GM23248 (cell line): Measurements from ENCODE around the gene UFSP1. TPM values are rescaled to one million over a fixed set of nuclear protein-coding genes. Genes with fewer than 3 reads are reported as not detected.
"Not testable (repeated sequence)": the region's sequence is repeated elsewhere in the genome, so short reads cannot be mapped to it uniquely, and the experiment has no call there.

Experiments
- DNase-seq: peaks from one replicate; pipeline ENCODE4 v3.0.0-alpha.2; 2015
- H2AFZ ChIP-seq: fragments of 200-600 bp; sonication (generic); 2 replicates; pipeline ENCODE4 v1.6.1; 2016; ENCODE audit warnings: antibody characterized with exemption
- H3F3A ChIP-seq: fragments of 200-600 bp; sonication (generic); 2 replicates; pipeline ENCODE4 v1.6.1; 2016; ENCODE audit warnings: mild to moderate bottlenecking, antibody characterized with exemption, mixed run types; ENCODE audit not compliant: insufficient read depth
- H3K27ac ChIP-seq: fragments of 200-600 bp; sonication (generic); 2 replicates; pipeline ENCODE4 v1.5.1; 2016; ENCODE audit warnings: mild to moderate bottlenecking
- H3K27me3 ChIP-seq: fragments of 200-600 bp; sonication (generic); replicated peaks from 2 replicates; pipeline ENCODE4 v1.6.1; 2016; ENCODE audit warnings: mild to moderate bottlenecking; ENCODE audit not compliant: insufficient read depth
- H3K36me3 ChIP-seq: fragments of 200-600 bp; sonication (generic); 2 replicates; pipeline ENCODE4 v1.6.1; 2016; ENCODE audit warnings: low read depth, mild to moderate bottlenecking
- H3K4me1 ChIP-seq: fragments of 200-600 bp; sonication (generic); 2 replicates; pipeline ENCODE4 v1.6.1; 2016; ENCODE audit warnings: mild to moderate bottlenecking; ENCODE audit not compliant: insufficient read depth
- H3K4me2 ChIP-seq: fragments of 200-600 bp; sonication (generic); one replicate; pipeline ENCODE4 v1.6.1; 2016; ENCODE audit warnings: mild to moderate bottlenecking; ENCODE audit not compliant: unreplicated experiment
- H3K4me3 ChIP-seq: fragments of 200-600 bp; sonication (generic); 2 replicates; pipeline ENCODE4 v1.5.1; 2016; ENCODE audit warnings: mild to moderate bottlenecking
- H3K79me2 ChIP-seq: fragments of 200-600 bp; sonication (generic); 2 replicates; pipeline ENCODE4 v1.6.1; 2016; ENCODE audit warnings: mild to moderate bottlenecking; ENCODE audit not compliant: insufficient read depth
- H3K9ac ChIP-seq: fragments of 200-600 bp; sonication (generic); 2 replicates; pipeline ENCODE4 v1.6.1; 2016; ENCODE audit warnings: mild to moderate bottlenecking
- H3K9me2 ChIP-seq: fragments of 200-600 bp; sonication (generic); 2 replicates; pipeline ENCODE4 v1.6.1; 2016; ENCODE audit warnings: mixed run types, mild to moderate bottlenecking, moderate library complexity; ENCODE audit not compliant: insufficient read depth
- H3K9me3 ChIP-seq: fragments of 200-600 bp; sonication (generic); one replicate; pipeline ENCODE4 v1.6.1; 2017; ENCODE audit warnings: low read depth
- H4K20me1 ChIP-seq: fragments of 200-600 bp; sonication (generic); 2 replicates; pipeline ENCODE4 v1.6.0; 2016; ENCODE audit not compliant: insufficient read depth
- EZH2 ChIP-seq: fragments of 200-600 bp; sonication (generic); IDR thresholded peaks from 2 replicates; pipeline ENCODE4 v1.6.1; 2018; ENCODE audit warnings: antibody characterized with exemption, mild to moderate bottlenecking; ENCODE audit not compliant: insufficient read depth, poor library complexity, severe bottlenecking
- EZH2phosphoT487 ChIP-seq: fragments of 200-600 bp; sonication (generic); IDR thresholded peaks from 2 replicates; pipeline ENCODE4 v1.6.1; 2018; ENCODE audit warnings: antibody characterized with exemption, moderate library complexity, mild to moderate bottlenecking, low read depth; ENCODE audit not compliant: insufficient read depth
- WGBS, 2 experiments: methylation state at CpG; one replicate each; pipeline ENCODE4 v1.1.6; 2015 to 2017; ENCODE audit warnings: low lambda C conversion rate in 2 of 2, low coverage in 1 of 2; ENCODE audit errors: missing lambda C conversion rate in 2 of 2; 5-methylcytosine and 5-hydroxymethylcytosine counted together
- in situ Hi-C: fragments of 300-500 bp; cut with MboI; formaldehyde crosslinking; loops from 2 replicates; pipeline ENCODE4 v1.15.0; 2020
- polyA plus RNA-seq: library from polyadenylated mRNA; unstranded; fragments of >200 nt; fragmentation: Nextera tagmentation; extraction: Ambion mirVana; gene quantifications from 2 replicates; pipeline ENCODE4 v1.2.1, GENCODE V29; 2016
- total RNA-seq: library from RNA; depleted of rRNA; stranded (reverse); fragments of >200 nt; shearing (Covaris generic); gene quantifications from 2 replicates; pipeline ENCODE4 v1.2.3, GENCODE V29; 2014

Gene UFSP1
- total and polyA plus RNA-seq, 2 experiments from 2014 or later, result 5.1 to 9.9 TPM

GRCh38 chr7:100859856-100860255 is 29.7 kb downstream of the UFSP1 start:
- no peaks in the 10 kb centered on the region for H3K9me2 ChIP-seq
- no peaks in the 10 kb centered on the region for H3K79me2 ChIP-seq
- H2AFZ ChIP-seq, result no peak overlapping the region
- TF ChIP-seq EZH2, result no peak
- H3K27me3 ChIP-seq, result no peaks in the 10 kb centered on the region
- H3F3A ChIP-seq, result peaks cover 4% of the 10 kb centered on the region; the same call in 1 of the 2 replicates
- WGBS, 2 experiments, result 84 to 86% methylated on average over 15 of the region's 15 CpGs
- in situ Hi-C loops, result loop anchor here (10.0 to 25.0 kb wide), 2 partner anchors 145 to 398 kb away; partner anchors contain the start of gene SPACDR
- no peak overlapping the region for H3K4me2 ChIP-seq
- H3K27ac ChIP-seq, result no peak overlapping the region
- H3K9ac ChIP-seq, result no peak overlapping the region
- no peaks in the 10 kb centered on the region for H3K4me1 ChIP-seq
- H3K4me3 ChIP-seq, result no peak overlapping the region
- no peaks in the 10 kb centered on the region for H4K20me1 ChIP-seq
- H3K9me3 ChIP-seq, result no peaks in the 10 kb centered on the region
- DNase-seq, result no peak
- H3K36me3 ChIP-seq, result no peaks in the 10 kb centered on the region; the same call in 1 of the 2 replicates

GRCh38 chr7:100856871-100857282 is 32.6 kb downstream of the UFSP1 start:
- H3K9me3 ChIP-seq, result no peaks in the 10 kb centered on the region
- TF ChIP-seq EZH2phosphoT487 (no peak), EZH2 (no peak)
- H3K4me2 ChIP-seq, result no peak overlapping the region
- in situ Hi-C loops, result loop anchor here (10.0 to 25.0 kb wide), 2 partner anchors 142 to 395 kb away; partner anchors contain the start of gene SPACDR
- no peaks in the 10 kb centered on the region for H3F3A ChIP-seq
- no peaks in the 10 kb centered on the region for H3K9me2 ChIP-seq
- no peak for DNase-seq
- H3K27ac ChIP-seq, result no peak overlapping the region
- no peaks in the 10 kb centered on the region for H3K27me3 ChIP-seq
- H3K36me3 ChIP-seq, result no peaks in the 10 kb centered on the region; the same call in 1 of the 2 replicates
- no peaks in the 10 kb centered on the region for H4K20me1 ChIP-seq
- 0 out of 2 replicates have a peak, but pooled peaks cover 3% of the 10 kb centered on the region for H3K79me2 ChIP-seq
- H3K4me1 ChIP-seq, result no peaks in the 10 kb centered on the region
- WGBS, 2 experiments, result 94 to 95% methylated on average over 14 to 16 of the region's 16 CpGs
- no peak overlapping the region for H3K4me3 ChIP-seq
- H3K9ac ChIP-seq, result no peak overlapping the region
- no peak overlapping the region for H2AFZ ChIP-seq

GRCh38 chr7:100855515-100855914 is 34.0 kb downstream of the UFSP1 start:
- H2AFZ ChIP-seq, result no peak overlapping the region
- no peak for TF ChIP-seq EZH2
- TF ChIP-seq EZH2phosphoT487, result no peak
- no peaks in the 10 kb centered on the region for H3K9me2 ChIP-seq
- no peaks in the 10 kb centered on the region for H3F3A ChIP-seq
- no peaks in the 10 kb centered on the region for H4K20me1 ChIP-seq
- 89 to 90% methylated on average over 10 of the region's 10 CpGs for WGBS, 2 experiments
- in situ Hi-C loops, result loop anchor here (10.0 to 25.0 kb wide), 2 partner anchors 141 to 393 kb away; partner anchors contain the start of gene SPACDR
- no peaks in the 10 kb centered on the region for H3K4me1 ChIP-seq
- H3K27ac ChIP-seq, result no peak overlapping the region
- no peaks in the 10 kb centered on the region for H3K27me3 ChIP-seq
- H3K36me3 ChIP-seq, result no peaks in the 10 kb centered on the region
- H3K9ac ChIP-seq, result no peak overlapping the region
- no peak overlapping the region for H3K4me3 ChIP-seq
- 0 out of 2 replicates have a peak, but pooled peaks cover 3% of the 10 kb centered on the region for H3K79me2 ChIP-seq
- H3K9me3 ChIP-seq, result no peaks in the 10 kb centered on the region
- H3K4me2 ChIP-seq, result no peak overlapping the region
- DNase-seq, result no peak

- not testable (repeated sequence) for H4K20me1 ChIP-seq, H3K4me3 ChIP-seq, H3K36me3 ChIP-seq, H3K9me3 ChIP-seq, H3K79me2 ChIP-seq, H3K4me1 ChIP-seq, H2AFZ ChIP-seq, H3K9me2 ChIP-seq, H3F3A ChIP-seq, H3K27ac ChIP-seq, H3K4me2 ChIP-seq, DNase-seq, H3K9ac ChIP-seq, H3K27me3 ChIP-seq
- 96 to 98% methylated on average over 9 of the region's 9 CpGs for WGBS, 2 experiments
- in situ Hi-C loops, result loop anchor here (10.0 to 25.0 kb wide), 2 partner anchors 140 to 393 kb away; partner anchors contain the start of gene SPACDR
Measured at GRCh38 chr7:100854899-100855298, 34.6 kb downstream of the UFSP1 start.
